ENCODE results near the gene HIVEP2.

HIVEP2 gene

GRCh38 chr6:142885182-142885867 lies 59.7 kb downstream of the HIVEP2 start:
- Histone ChIP-seq H3K4me1 (ENCODE audit: control insufficient read depth, insufficient read depth, low read length) (peaks cover 40% of the 10 kb centered on the region), H3K9ac (ENCODE audit: low read depth, low read length) (peak overlapping the region; percentile 82), H3K4me3 (ENCODE audit: low read length) (peak overlapping the region; percentile 55), H3K9me3 (replicated peaks; ENCODE audit: low read length) (no peaks in the 10 kb centered on the region), H3K36me3 (ENCODE audit: insufficient read depth, low read length) (no peaks in the 10 kb centered on the region), H3K27me3 (ENCODE audit: control insufficient read depth, insufficient read depth, low read length) (no peaks in the 10 kb centered on the region), H3K4me2 (ENCODE audit: low read length) (peak overlapping the region; percentile 80)

- Histone ChIP-seq H3K4me1 (ENCODE audit: control insufficient read depth, insufficient read depth, low read length) (peaks cover 40% of the 10 kb centered on the region), H3K4me2 (ENCODE audit: low read length) (peak overlapping the region; percentile 80), H3K9ac (ENCODE audit: low read depth, low read length) (peak overlapping the region; percentile 82), H3K9me3 (replicated peaks; ENCODE audit: low read length) (no peaks in the 10 kb centered on the region), H3K27me3 (ENCODE audit: control insufficient read depth, insufficient read depth, low read length) (no peaks in the 10 kb centered on the region), H3K4me3 (ENCODE audit: low read length) (peak overlapping the region; percentile 55), H3K36me3 (ENCODE audit: insufficient read depth, low read length) (no peaks in the 10 kb centered on the region)
Observed at GRCh38 chr6:142884214-142885035, 60.6 kb downstream of the HIVEP2 start.

GRCh38 chr6:142883011-142883410 lies 62.0 kb downstream of the HIVEP2 start:
- Histone ChIP-seq H3K36me3 (ENCODE audit: insufficient read depth, low read length) (no peaks in the 10 kb centered on the region), H3K4me3 (ENCODE audit: low read length) (no peak overlapping the region), H3K4me1 (ENCODE audit: control insufficient read depth, insufficient read depth, low read length) (peaks cover 40% of the 10 kb centered on the region), H3K4me2 (ENCODE audit: low read length) (no peak overlapping the region), H3K9me3 (replicated peaks; ENCODE audit: low read length) (no peaks in the 10 kb centered on the region), H3K27me3 (ENCODE audit: control insufficient read depth, insufficient read depth, low read length) (no peaks in the 10 kb centered on the region), H3K9ac (ENCODE audit: low read depth, low read length) (peak overlapping the region; percentile 13)

- H3K4me2 ChIP-seq (ENCODE audit: low read length): no peak overlapping the region
- H3K4me1 ChIP-seq (ENCODE audit: control insufficient read depth, insufficient read depth, low read length): peaks cover 36% of the 10 kb centered on the region
- H3K36me3 ChIP-seq (ENCODE audit: insufficient read depth, low read length): no peaks in the 10 kb centered on the region
- H3K9me3 ChIP-seq (replicated peaks; ENCODE audit: low read length): no peaks in the 10 kb centered on the region
- H3K27me3 ChIP-seq (ENCODE audit: control insufficient read depth, insufficient read depth, low read length): no peaks in the 10 kb centered on the region
- H3K9ac ChIP-seq (ENCODE audit: low read depth, low read length): no peak overlapping the region
- H3K4me3 ChIP-seq (ENCODE audit: low read length): no peak overlapping the region
Observed at GRCh38 chr6:142881761-142882160, 63.2 kb downstream of the HIVEP2 start.

- Histone ChIP-seq H3K4me3 (ENCODE audit: low read length) (no peak overlapping the region), H3K9ac (ENCODE audit: low read depth, low read length) (no peak overlapping the region), H3K4me2 (ENCODE audit: low read length) (no peak overlapping the region), H3K4me1 (ENCODE audit: control insufficient read depth, insufficient read depth, low read length) (peaks cover 31% of the 10 kb centered on the region), H3K27me3 (ENCODE audit: control insufficient read depth, insufficient read depth, low read length) (no peaks in the 10 kb centered on the region), H3K36me3 (ENCODE audit: insufficient read depth, low read length) (no peaks in the 10 kb centered on the region), H3K9me3 (replicated peaks; ENCODE audit: low read length) (no peaks in the 10 kb centered on the region)
Observed at GRCh38 chr6:142881290-142881689, 63.7 kb downstream of the HIVEP2 start.

- Histone ChIP-seq H3K4me2 (ENCODE audit: low read length) (no peak overlapping the region), H3K9me3 (replicated peaks; ENCODE audit: low read length) (no peaks in the 10 kb centered on the region), H3K4me3 (ENCODE audit: low read length) (no peak overlapping the region), H3K27me3 (ENCODE audit: control insufficient read depth, insufficient read depth, low read length) (no peaks in the 10 kb centered on the region), H3K36me3 (ENCODE audit: insufficient read depth, low read length) (no peaks in the 10 kb centered on the region), H3K4me1 (ENCODE audit: control insufficient read depth, insufficient read depth, low read length) (peaks cover 23% of the 10 kb centered on the region), H3K9ac (ENCODE audit: low read depth, low read length) (no peak overlapping the region)
Observed at GRCh38 chr6:142880201-142880600, 64.8 kb downstream of the HIVEP2 start.

GRCh38 chr6:142879527-142879926 lies 65.4 kb downstream of the HIVEP2 start:
- Histone ChIP-seq H3K9me3 (replicated peaks; ENCODE audit: low read length) (no peaks in the 10 kb centered on the region), H3K4me3 (ENCODE audit: low read length) (no peak overlapping the region), H3K9ac (ENCODE audit: low read depth, low read length) (no peak overlapping the region), H3K4me2 (ENCODE audit: low read length) (no peak overlapping the region), H3K27me3 (ENCODE audit: control insufficient read depth, insufficient read depth, low read length) (no peaks in the 10 kb centered on the region), H3K36me3 (ENCODE audit: insufficient read depth, low read length) (no peaks in the 10 kb centered on the region), H3K4me1 (ENCODE audit: control insufficient read depth, insufficient read depth, low read length) (peaks cover 18% of the 10 kb centered on the region)

- no peaks in the 10 kb centered on the region for H3K36me3 ChIP-seq (ENCODE audit: insufficient read depth, low read length)
- peaks cover 16% of the 10 kb centered on the region for H3K4me1 ChIP-seq (ENCODE audit: control insufficient read depth, insufficient read depth, low read length)
- no peaks in the 10 kb centered on the region for H3K27me3 ChIP-seq (ENCODE audit: control insufficient read depth, insufficient read depth, low read length)
- no peak overlapping the region for H3K9ac ChIP-seq (ENCODE audit: low read depth, low read length)
- H3K9me3 ChIP-seq (replicated peaks; ENCODE audit: low read length): no peaks in the 10 kb centered on the region
- H3K4me3 ChIP-seq (ENCODE audit: low read length): no peak overlapping the region
- no peak overlapping the region for H3K4me2 ChIP-seq (ENCODE audit: low read length)
Observed at GRCh38 chr6:142879076-142879475, 65.9 kb downstream of the HIVEP2 start.

GRCh38 chr6:142878407-142878806 lies 66.6 kb downstream of the HIVEP2 start:
- Histone ChIP-seq H3K9ac (ENCODE audit: low read depth, low read length) (no peak overlapping the region), H3K9me3 (replicated peaks; ENCODE audit: low read length) (no peaks in the 10 kb centered on the region), H3K4me3 (ENCODE audit: low read length) (no peak overlapping the region), H3K4me1 (ENCODE audit: control insufficient read depth, insufficient read depth, low read length) (peaks cover 16% of the 10 kb centered on the region), H3K36me3 (ENCODE audit: insufficient read depth, low read length) (no peaks in the 10 kb centered on the region), H3K27me3 (ENCODE audit: control insufficient read depth, insufficient read depth, low read length) (no peaks in the 10 kb centered on the region), H3K4me2 (ENCODE audit: low read length) (no peak overlapping the region)

- H3K4me3 ChIP-seq (ENCODE audit: low read length): no peak overlapping the region
- no peaks in the 10 kb centered on the region for H3K27me3 ChIP-seq (ENCODE audit: control insufficient read depth, insufficient read depth, low read length)
- no peak overlapping the region for H3K9ac ChIP-seq (ENCODE audit: low read depth, low read length)
- H3K4me1 ChIP-seq (ENCODE audit: control insufficient read depth, insufficient read depth, low read length): peaks cover 31% of the 10 kb centered on the region
- no peaks in the 10 kb centered on the region for H3K9me3 ChIP-seq (replicated peaks; ENCODE audit: low read length)
- no peaks in the 10 kb centered on the region for H3K36me3 ChIP-seq (ENCODE audit: insufficient read depth, low read length)
- no peak overlapping the region for H3K4me2 ChIP-seq (ENCODE audit: low read length)
Observed at GRCh38 chr6:142874676-142875075, 70.3 kb downstream of the HIVEP2 start.

- Histone ChIP-seq H3K9me3 (replicated peaks; ENCODE audit: low read length) (no peaks in the 10 kb centered on the region), H3K9ac (ENCODE audit: low read depth, low read length) (peak overlapping the region; percentile 66), H3K4me2 (ENCODE audit: low read length) (peak overlapping the region; percentile 52), H3K4me1 (ENCODE audit: control insufficient read depth, insufficient read depth, low read length) (peaks cover 44% of the 10 kb centered on the region), H3K36me3 (ENCODE audit: insufficient read depth, low read length) (no peaks in the 10 kb centered on the region), H3K4me3 (ENCODE audit: low read length) (peak overlapping the region; percentile 27), H3K27me3 (ENCODE audit: control insufficient read depth, insufficient read depth, low read length) (no peaks in the 10 kb centered on the region)
Observed at GRCh38 chr6:142872376-142872775, 72.6 kb downstream of the HIVEP2 start.

Data from skeletal muscle satellite cell (primary cell).